Neural crest cell (in vitro differentiated cells): ENCODE measurements around the gene FSIP1. TPM values are rescaled to one million over a fixed set of nuclear protein-coding genes. Genes with fewer than 3 reads are reported as not detected.

Experiments
- DNase-seq: peaks from one replicate; pipeline ENCODE4 v3.0.0; 2021; ENCODE audit warnings: low read depth, mixed read lengths, low spot score
- H3K27ac Mint-ChIP-seq: one replicate; pipeline ENCODE4 v1.8.0; 2021; ENCODE audit warnings: mild to moderate bottlenecking, mixed read lengths; ENCODE audit not compliant: unreplicated experiment
- H3K27me3 Mint-ChIP-seq: 2 replicates; pipeline ENCODE4 v1.8.0; 2021; ENCODE audit warnings: low read depth, mild to moderate bottlenecking, mixed read lengths
- H3K36me3 Mint-ChIP-seq: 2 replicates; pipeline ENCODE4 v1.8.0; 2021; ENCODE audit warnings: low read depth, mild to moderate bottlenecking, mixed read lengths
- H3K4me1 Mint-ChIP-seq: 2 replicates; pipeline ENCODE4 v1.8.0; 2021; ENCODE audit warnings: mixed read lengths
- H3K4me3 Mint-ChIP-seq: one replicate; pipeline ENCODE4 v1.8.0; 2021; ENCODE audit warnings: mild to moderate bottlenecking, mixed read lengths
- H3K9me3 Mint-ChIP-seq: 2 replicates; pipeline ENCODE4 v1.8.0; 2021; ENCODE audit warnings: mixed read lengths
- CTCF ChIP-seq: fragments of 200-600 bp; sonication (generic); conservative IDR thresholded peaks from 2 replicates; pipeline ENCODE4 v1.5.0; 2021; ENCODE audit warnings: antibody characterized with exemption, mild to moderate bottlenecking
- total RNA-seq: library from RNA; stranded (reverse); gene quantifications from 2 replicates; pipeline ENCODE4 v1.2.1, GENCODE V29; 2021

The FSIP1 gene
- total RNA-seq, 1 donor from 2014 or later: 8.1 TPM

DNA sequence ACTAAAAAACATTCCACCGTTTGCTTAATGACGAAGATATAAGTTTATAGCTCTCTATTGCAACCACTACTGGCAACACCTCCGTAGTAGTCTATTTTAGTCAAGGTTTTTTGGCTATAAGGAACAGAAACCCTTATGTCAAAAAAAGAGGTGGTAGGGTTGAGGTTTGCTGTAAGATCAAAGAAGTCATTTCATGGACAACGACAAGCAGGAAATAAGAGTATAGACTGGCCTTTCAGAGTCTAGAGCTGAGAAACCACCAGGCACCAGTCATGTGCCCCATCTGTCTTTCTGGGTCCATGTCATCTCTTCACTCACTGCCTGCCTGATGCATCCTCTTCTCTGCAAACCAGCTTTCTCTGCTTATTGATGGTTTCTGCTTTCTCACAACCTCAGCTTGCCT, 159.1 kb downstream of the FSIP1 start:
- H3K27me3 Mint-ChIP-seq: no peaks in the 10 kb centered on the region
- TF ChIP-seq CTCF: no peak
- no peaks in the 10 kb centered on the region for H3K4me1 Mint-ChIP-seq
- no peak overlapping the region for H3K27ac Mint-ChIP-seq
- DNase-seq: no peak
- H3K36me3 Mint-ChIP-seq: peaks cover 4% of the 10 kb centered on the region
- H3K9me3 Mint-ChIP-seq: no peaks in the 10 kb centered on the region
- H3K4me3 Mint-ChIP-seq: no peak overlapping the region

DNA sequence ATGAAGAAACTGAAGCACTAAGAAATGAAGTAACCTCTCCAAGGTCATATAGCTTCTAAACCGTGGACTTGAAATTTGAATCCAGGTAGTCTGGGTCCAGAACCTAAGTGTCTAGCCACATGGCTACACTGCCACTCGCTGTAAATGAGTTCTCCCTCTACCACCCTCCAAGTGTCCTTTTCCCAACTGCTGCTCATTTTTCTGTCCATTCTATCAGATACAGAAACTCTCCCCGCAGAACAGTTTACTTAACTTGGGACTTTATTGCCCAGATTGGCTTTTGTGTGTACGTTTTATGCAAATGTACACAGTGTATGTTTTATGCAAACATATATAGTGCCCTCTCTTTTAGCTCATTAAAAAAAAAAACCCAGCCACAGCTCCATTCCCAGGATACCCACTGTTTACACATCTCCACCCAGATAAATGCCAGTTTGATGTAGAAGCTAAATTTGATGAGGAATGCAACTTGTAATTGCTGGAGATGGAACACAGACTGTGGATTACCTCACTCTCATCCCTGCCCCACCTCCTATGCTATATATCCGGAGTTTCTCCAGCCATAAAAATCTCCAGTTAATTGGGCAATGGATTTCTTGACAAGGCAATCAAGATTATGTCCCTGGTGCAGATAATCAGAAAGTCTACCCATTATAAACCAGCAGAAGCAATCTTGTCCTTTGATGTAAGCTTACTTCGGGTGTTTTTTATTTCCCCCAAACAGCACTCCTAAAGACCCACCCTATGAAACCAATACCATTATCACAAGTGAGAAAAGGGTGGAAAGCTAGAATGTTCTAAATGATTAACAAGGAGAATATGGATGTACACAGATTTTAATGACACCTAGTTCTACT, 159.8 kb downstream of the FSIP1 start:
- Mint-ChIP-seq H3K9me3 (no peaks in the 10 kb centered on the region), H3K4me1 (no peaks in the 10 kb centered on the region), H3K27ac (no peak overlapping the region), H3K36me3 (peaks cover 4% of the 10 kb centered on the region), H3K27me3 (no peaks in the 10 kb centered on the region), H3K4me3 (no peak overlapping the region)
- no peak for TF ChIP-seq CTCF
- no peak for DNase-seq

- H3K9me3 Mint-ChIP-seq: no peaks in the 10 kb centered on the region
These were observed 160.7 kb downstream of the FSIP1 start for GRCh38 chr15:39621976-39622375.

DNA sequence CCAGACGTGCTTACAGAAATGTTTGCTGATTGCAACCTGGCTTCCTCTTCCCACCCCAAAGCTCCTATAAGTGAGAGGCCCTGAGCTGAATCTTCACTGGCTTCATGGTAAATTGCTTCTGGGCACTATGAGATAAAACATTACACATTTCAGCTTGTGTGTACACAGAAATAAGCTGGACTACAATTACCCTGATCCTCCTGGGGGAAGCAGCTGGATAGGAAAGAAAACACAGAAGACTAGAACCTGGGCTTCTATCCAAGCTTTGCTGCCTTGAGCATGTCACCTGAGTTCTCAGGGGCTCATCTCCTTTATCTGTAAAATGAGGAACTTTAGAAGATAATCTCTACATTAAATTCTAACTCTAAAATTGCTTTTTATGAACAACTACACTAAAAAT, 161.4 kb downstream of the FSIP1 start:
- H3K4me3 Mint-ChIP-seq: no peak overlapping the region
- no peak for DNase-seq
- H3K36me3 Mint-ChIP-seq: peaks cover 5% of the 10 kb centered on the region
- TF ChIP-seq CTCF: no peak
- no peak overlapping the region for H3K27ac Mint-ChIP-seq
- H3K27me3 Mint-ChIP-seq: no peaks in the 10 kb centered on the region
- H3K4me1 Mint-ChIP-seq: no peaks in the 10 kb centered on the region
- no peaks in the 10 kb centered on the region for H3K9me3 Mint-ChIP-seq

More at GRCh38 chr15:39621976-39622375, 160.7 kb downstream of the FSIP1 start:
- Mint-ChIP-seq H3K36me3 (no peaks in the 10 kb centered on the region), H3K27me3 (no peaks in the 10 kb centered on the region), H3K4me1 (no peaks in the 10 kb centered on the region), H3K27ac (no peak overlapping the region), H3K4me3 (no peak overlapping the region)
- no peak for DNase-seq
- no peak for TF ChIP-seq CTCF

GRCh38 chr15:39618063-39618823, 164.4 kb downstream of the FSIP1 start:
- Mint-ChIP-seq H3K9me3 (peaks cover 7% of the 10 kb centered on the region), H3K4me3 (no peak overlapping the region), H3K27me3 (no peaks in the 10 kb centered on the region), H3K27ac (no peak overlapping the region), H3K4me1 (no peaks in the 10 kb centered on the region), H3K36me3 (peaks cover 22% of the 10 kb centered on the region)
- no peak for DNase-seq
- no peak for TF ChIP-seq CTCF
